Stimulated activated CD4-positive, alpha-beta T cell treated with anti-CD3 and anti-CD28 coated beads, Interleukin-1b, Interleukin-23, amount 100 ng/mL, for 48 hours (primary cell): ENCODE data around the gene GARIN5B.
A peak's percentile ranks its signal among the peaks of the same experiment; 100 is the strongest.

Experiments used
- DNase-seq: peaks from one replicate; pipeline ENCODE4 v3.0.0-alpha.2; 2020

Gene GARIN5B

DNA sequence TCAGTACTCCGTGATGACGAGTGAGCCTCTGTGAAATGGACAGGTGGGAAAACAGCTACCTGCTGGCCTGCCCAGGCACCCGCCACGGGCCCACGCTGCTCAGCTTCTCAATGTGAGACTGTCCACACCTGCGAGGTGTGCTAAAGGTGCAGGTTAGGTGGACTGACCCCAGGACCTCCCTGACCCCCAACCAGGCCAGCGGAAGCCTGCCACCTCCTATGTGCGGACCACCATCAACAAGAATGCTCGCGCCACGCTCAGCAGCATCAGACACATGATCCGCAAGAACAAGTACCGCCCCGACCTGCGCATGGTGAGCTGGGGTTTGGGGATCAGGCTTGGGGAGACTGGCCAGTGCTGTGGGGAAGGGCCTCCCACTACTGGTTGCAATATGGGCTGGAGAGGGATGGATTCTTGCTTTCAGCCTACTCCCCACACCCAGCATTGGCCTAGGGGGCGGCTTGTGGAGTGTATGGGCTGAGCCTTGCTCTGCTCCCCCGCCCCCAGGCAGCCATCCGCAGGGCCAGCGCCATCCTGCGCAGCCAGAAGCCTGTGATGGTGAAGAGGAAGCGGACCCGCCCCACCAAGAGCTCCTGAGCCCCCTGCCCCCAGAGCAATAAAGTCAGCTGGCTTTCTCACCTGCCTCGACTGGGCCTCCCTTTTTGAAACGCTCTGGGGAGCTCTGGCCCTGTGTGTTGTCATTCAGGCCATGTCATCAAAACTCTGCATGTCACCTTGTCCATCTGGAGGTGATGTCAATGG lies 24.9 kb upstream of the GARIN5B start:
- DNase-seq, result no peak

DNA sequence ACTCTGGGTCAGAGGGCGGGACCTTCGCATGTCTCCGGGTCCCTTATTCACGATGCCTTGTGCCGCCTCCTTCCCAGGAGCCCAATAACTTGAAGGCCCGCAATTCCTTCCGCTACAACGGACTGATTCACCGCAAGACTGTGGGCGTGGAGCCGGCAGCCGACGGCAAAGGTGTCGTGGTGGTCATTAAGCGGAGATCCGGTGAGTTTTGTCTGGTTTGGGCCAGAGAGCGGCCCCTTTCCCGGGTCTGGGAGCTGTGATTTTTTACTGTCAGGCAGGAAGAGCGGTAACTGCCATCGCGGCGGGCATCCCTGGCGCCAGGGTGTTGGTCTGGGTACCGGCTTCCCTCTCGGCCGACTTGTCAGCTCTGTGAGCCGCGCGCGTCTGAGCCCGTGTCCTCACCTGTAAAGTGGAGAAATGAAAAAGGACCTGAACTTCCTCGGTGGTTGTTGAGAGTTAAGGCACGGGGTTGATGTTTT lies 23.5 kb upstream of the GARIN5B start:
- no peak for DNase-seq

DNA sequence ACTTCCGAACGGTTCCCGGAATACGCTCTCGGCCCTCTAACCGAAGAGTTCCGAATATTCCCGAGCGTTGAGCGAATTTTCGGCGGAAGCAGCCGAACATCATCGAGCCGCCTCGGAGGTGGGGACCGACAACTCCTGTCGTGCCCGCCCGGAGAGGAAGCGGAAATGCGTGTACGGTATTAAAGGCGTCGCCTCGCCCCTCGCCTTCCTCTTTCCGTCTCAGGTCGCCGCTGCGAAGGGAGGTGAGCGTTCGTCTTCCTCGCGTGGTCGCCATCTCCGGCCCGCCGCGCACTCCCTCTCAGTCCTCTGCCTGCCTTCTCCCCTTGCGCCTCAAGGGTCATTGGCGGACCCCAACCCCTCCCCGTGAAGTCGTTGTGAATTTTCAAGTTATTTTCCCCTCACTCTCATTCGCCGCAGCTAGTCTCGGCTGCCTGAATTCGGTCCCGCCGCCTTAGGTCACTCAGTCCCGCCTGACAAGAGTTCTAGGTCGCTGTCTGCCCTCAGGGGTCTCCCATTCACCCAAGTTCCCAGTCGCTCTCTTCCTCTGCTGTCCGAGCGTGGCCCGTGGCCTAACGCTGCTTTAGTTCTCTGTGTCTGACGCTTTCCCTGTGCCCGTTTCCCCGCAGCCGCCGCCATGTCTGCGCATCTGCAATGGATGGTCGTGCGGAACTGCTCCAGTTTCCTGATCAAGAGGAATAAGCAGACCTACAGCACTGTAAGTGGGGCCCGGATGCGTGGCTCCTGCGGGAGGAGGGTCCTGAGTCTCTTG lies 22.8 kb upstream of the GARIN5B start, which contains the start of gene RPL28:
TSS of gene RPL28 (plus strand) at position 209 of the 769 bp plus-strand sequence. CDS start at position 635, 426 bp downstream.
- DNase-seq, result peak; percentile 98

DNA sequence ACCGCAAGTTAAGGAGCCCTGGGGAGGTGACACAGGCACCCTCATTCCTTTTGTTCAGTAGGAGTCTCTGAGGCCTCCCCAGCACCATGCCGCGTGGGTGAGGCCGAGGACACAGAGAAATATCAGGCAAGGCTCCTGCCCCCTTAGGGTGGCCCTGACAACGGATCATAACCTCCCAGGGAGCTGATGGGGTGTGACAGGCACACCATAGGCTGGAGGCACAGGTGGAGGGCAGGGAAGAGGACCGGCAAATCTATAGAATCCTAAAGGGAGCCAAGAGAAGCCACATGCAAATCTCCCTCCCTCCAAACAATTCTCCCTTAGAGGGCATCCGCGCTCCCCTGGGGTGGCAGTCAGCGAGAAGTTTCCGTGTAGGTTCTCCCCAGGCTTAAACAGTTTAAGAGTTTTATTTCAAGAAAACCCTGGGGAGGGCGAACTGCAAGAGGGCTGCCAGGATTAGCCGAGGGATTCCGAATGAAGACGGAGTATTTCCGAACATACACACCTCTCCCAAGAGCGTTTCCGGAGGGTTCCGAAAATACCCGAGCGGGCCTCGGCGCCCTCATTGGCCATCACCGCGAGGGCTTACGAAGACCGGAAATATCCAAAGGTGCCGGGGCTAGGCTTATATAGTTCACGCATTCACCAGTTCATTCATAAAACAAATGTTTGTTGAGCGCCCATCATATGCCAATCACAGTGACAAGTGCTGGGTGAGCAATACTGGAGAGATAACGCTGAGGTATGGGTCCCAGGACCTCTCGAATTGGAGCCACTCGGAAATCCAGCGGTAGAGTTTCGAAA lies 22.1 kb upstream of the GARIN5B start:
- peak; percentile 95 for DNase-seq

DNA sequence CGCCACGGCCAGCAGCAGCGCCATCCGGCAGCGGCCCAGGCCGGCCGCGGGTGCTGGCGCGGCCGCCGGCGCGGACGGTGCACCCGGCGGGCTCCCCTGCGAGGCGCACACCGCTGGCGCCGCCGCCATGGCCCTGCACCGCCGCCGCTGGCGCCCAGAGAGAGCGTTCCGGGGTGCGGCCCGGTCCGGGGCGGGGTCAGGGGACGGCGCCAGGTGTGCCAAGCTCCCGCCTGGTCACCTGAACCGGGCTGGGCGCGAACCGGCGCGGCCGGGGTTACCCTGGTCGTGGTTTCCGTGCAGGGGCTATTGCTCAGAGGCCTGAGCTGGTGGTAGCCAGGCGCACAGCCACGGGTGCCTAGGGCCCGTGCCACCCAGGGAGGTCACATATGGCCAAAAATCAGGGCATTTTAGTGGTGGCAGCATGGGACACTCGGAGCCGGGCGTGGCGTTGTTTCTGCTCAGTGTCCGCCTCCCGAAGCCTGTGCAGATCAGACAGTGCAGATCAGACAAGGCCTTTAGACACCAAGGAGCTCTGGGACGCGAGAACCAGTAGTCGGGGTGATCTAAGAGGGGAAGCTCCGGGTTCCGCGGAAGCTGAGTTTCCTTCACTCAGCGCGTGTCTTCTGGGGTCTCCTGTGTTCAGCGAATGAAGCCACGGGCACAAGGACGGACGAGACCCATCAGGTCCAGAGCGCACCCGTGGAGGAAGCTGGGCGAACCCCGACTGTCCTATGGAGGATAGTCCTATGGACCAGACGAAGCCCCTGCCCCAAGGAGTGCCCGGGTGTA lies 21.3 kb upstream of the GARIN5B start, which contains the start of gene TMEM238:
TSS of gene TMEM238 (minus strand) at position 162 of the 789 bp plus-strand sequence. CDS start at position 129, 33 bp downstream.
- peak; percentile 31 for DNase-seq

DNA sequence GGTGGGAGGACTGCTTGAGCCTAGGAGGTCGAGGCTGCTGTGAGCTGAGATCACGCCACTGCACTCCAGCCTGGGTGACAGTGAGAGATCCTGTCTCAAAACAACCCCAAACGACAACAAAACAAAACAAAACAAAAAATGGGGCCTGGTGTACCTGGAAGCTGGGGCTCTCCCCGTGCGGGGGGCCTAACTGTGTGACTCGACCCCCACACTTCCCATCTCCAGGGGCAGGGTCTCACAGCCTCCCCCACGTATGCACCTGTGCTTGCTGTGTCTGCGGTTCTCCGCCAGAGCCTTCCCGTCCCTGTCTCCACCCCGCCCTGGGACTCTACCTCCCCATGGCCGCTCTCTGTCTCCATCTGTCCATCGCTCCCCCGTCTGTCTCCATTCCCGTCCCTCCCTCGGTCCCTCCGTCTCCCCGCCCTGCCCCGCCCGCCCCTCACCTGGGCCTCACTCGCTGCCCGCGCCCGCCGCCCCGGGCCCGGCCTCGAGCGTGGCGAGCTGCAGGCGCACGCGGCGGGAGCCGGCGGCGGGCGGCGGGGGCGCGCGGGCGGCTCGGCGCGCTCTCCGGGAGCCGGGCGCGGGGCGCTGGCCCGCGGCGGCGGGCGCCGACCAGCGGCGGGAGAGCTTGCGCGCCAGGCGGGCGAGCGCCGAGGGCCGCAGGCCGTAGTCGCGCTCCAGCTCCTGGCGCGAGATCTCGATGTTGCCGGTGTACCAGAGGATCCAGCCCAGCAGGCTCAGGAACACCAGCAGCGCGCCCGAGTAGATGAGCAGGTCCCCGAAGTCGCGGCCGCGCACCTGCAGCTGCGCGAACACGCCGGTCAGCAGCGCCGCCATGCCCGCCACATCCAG lies 20.4 kb upstream of the GARIN5B start:
- DNase-seq, result peak; percentile 67

DNA sequence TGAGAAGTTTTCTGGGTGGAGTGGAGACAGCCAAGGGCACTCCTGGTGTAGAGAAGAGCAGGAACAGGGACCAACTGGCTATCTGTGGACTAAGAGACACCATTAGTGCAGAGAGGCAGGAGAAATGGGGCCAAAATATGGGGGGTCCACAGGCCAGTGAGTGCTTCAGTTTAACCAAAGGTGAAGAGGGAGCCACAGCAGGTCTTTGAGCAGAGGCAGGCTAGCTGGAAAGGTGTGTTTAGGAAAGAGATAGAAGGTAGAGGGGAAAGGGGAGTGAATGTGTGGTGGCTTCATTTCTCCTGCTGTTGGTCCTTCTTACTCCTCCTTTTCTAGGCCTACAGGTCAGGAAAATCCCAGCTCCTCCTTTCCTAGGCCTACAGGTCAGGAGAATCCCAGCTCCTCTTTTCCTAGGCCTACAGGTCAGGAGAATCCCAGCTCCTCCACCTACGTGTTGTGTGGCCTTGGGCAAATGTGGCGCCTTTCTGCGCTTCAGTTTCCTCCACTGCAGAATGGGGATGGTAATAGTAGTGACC lies 19.5 kb upstream of the GARIN5B start:
- no peak for DNase-seq

DNA sequence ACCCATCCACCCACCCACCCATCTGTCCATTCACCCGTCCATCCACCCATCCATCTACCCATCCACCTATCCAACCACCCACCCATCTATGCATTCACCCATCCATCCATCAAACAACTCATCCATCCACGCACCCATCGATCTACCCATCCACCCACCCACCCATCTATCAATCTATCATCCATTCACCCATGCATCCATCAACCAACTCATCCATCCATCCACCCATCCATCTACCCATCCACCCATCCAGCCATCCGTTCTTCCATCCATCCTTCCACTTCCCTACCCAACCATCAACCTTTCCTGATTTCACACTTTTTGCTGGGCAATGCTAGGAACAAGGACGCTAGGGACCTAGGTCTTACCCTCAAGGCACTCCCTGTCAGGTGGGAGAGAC lies 19.0 kb upstream of the GARIN5B start:
- DNase-seq, result no peak

DNA sequence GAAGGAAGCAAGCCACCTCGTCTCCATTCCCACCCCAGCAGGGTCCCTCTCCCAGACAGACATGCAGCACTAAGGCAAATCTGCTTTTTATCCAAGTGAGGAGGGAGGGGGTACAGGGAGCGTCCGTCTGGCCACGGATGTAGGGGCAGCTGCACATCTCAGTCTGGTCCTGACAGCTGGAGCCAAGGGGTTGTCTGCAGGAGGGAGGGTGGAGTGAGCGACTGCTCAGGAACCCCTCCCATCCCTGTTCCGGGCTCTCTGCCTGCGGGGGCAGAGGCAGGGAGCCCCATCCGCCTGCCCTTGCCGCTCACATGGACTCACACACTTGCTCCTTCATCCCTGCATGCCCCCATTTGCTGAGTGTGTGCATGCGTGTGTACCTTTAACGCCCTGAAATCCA lies 16.1 kb upstream of the GARIN5B start:
- DNase-seq, result no peak

DNA sequence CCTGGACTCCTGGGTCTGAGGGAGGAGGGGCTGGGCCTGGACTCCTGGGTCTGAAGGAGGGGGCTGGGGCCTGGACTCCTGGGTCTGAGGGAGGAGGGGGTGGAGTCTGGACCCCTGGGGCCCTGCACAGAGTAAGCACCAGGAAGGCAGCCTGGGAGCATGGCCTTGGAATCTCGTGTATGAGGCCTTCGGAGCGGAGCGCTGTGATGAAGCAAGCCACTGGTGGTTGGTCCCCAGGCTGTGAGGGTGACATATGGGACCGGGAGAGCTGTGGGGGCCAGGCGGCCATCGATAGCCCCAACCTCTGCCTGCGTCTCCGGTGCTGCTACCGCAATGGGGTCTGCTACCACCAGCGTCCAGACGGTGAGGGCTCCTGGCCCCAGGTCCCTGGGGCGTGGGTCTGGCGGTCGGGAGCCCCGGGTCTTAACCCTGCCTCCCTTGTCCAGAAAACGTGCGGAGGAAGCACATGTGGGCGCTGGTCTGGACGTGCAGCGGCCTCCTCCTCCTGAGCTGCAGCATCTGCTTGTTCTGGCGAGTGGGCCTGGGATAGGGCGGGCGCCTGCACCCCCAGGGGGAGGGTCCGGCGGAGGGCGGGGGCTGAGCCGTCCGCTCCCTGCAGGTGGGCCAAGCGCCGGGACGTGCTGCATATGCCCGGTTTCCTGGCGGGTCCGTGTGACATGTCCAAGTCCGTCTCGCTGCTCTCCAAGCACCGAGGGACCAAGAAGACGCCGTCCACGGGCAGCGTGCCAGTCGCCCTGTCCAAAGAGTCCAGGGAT lies 14.5 kb upstream of the GARIN5B start:
- DNase-seq, result no peak

DNA sequence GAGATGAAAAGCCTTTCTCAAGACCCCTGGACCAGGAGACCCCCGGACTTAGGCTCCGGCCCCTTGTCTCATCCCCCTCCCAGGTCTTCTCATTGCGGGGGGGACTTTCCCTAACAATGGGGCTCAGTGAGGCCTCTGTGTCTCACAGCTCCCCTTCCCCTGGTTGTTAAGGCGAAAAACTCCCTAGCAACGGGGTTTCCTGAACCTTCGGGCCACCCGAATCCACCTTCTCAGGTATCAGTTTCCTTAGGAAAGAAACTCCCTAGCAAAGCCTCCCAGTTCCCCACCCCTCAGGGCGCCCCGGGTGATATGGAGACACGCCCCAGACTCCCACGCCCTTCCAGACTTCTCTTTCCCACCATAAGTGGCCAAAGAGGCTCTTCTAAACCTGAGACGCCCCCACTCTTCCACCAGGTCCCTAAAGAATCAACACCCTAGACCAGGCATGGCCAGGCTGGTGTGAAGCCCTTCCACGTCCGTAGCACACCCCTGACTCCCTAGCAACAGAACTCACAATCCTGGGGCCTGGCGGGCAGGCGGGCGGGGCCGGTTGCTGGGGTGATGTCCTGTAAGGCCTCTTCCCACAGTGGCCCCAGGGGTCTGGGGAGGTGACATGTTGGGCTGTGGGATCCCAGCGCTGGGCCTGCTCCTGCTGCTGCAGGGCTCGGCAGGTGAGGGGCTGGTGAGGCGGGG lies 13.3 kb upstream of the GARIN5B start, which contains the start of gene TMEM190:
TSS of gene TMEM190 (plus strand) at position 586 of the 693 bp plus-strand sequence. CDS start at position 614, 28 bp downstream.
- DNase-seq, result no peak

DNA sequence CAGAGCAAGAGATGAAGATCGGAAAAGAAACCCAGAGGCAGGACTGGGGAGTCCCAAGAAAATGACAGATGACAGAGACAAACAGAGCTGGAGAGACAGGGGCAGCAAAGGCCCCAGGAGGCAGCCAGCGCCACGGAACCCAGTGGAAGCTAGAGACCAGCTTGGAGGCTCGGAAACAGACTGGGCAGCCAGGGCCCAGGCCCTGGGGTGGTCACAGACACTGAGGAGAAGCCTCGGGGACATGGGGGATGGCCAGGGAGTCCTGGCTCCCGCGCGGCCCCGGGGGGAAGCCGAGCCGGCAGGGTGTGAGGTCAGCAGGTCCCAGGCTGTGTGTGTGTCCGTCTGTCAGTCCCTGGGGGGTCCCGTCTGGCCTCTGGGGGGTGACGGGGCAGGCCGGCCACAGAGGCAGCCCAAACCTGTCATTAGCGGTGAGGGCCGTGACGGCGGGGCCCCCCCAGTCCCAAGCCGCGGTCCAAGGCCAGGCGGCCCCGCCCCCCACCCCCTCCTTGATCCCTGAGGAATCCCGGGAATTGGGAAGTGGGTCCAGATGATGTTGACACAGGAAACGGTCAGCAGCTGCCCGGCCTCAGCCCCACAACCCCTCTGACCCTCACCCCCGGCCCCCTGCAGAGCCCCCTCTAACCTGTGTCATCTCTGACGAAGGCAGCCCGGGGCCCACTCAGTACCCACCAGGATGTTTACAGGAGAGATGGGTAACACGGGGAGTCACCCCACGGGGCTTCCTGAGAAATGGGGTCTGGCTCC lies 11.1 kb upstream of the GARIN5B start:
- DNase-seq, result no peak

DNA sequence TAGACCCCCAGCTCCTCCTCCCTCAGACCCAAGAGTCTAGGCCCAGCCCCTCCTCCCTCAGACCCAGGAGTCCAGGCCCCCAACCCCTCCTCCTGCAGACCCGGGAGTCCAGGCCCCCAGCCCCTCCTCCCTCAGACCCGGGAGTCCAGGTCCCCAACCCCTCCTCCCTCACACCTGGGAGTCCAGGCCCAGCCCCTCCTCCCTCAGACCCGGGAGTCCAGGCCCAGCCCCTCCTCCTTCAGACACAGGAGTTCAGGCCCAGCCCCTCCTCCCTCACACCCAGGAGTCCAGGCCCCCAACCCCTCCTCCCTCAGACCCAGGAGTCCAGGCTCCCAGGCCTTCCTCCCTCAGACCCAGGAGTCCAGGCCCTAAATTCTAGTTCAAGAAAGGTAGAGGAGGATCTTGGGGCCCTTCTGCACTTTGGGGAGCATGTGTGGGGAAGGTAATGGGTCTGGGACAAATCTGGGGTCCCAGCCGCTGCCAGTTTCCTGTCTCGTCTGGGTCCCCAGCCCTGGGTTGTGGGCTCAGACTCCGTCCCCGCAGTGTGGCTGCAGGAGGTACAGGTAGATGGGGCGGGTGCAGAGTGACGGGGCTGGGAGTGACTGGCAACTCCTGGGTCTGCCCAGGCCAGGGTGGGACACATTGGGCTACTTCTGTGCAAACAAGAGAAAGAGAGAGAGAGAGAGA lies 10.4 kb upstream of the GARIN5B start:
- no peak for DNase-seq

DNA sequence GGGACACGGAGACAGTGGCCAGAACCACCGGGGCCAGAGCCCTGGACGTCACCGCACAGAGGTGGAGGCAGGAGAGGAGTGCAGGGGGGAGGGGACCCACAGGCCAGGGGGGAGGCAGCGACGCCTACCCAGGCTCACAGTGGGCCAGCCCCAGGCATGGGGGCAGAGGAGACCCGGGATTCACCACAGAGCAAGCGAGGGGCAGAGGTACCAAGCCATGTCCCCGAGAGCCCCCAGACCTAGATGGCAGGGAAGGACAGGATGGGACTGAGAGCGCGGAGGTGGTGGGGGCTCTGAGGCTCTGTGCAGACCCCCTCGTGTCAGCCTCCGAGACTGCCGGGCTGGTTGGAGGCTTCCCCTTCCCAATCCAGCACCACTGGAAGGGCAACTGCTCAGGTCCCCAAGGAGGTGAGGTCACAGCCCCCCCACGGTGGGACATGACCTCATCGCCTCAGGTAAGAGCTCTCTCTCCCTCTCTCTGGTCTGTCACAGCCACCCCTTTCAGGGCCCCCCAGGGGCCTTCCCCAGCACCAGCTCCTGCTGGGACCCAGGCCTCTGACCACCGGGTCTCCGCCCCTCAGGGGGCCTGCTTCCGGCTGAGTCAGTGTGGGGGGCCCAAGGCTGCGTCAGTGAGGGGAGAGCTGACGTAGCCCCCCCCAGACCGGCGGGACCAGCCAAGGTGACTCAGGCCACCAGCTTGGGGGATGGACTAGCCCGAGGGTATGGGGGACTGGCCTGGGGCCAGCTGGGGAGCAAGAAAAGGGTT lies 9.4 kb upstream of the GARIN5B start:
- DNase-seq, result peak; percentile 28

DNA sequence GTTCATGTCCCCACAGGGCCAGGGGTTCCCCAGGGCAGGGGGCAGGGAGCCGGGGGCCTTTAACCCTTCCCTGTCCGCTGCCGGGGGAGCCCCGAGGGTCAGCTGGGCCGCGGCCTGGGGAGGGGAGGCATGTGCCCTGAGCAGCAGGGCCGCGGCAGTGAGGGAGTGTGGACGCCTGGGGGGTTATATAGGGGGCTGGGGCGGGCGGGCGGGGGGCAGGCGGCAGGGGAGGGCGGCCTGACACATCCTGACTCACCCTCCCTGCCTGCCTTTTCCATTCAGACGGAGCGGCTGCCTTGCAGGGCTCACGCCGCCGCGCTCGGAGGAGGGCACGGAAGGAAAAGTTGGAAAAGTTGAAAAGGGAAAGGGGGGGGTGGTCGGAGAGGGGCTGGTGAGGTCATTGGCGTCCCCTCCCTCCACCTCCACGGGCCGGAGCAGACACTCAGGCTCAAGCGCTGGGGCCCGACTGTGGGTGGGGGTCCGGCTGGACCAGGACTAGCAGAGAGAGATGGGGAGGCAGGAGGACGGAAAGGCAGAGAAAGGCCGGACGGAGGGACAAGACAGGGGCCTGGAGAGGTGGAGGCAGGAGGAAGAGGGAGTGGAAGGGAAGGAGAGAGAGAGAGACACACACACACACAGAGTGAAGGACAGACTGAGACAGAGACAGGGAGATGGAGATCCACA lies 7.4 kb upstream of the GARIN5B start, which contains the start of gene IL11:
TSS of gene IL11 (minus strand) at position 159 of the 684 bp plus-strand sequence. CDS start at position 6, 153 bp downstream.
- no peak for DNase-seq

DNA sequence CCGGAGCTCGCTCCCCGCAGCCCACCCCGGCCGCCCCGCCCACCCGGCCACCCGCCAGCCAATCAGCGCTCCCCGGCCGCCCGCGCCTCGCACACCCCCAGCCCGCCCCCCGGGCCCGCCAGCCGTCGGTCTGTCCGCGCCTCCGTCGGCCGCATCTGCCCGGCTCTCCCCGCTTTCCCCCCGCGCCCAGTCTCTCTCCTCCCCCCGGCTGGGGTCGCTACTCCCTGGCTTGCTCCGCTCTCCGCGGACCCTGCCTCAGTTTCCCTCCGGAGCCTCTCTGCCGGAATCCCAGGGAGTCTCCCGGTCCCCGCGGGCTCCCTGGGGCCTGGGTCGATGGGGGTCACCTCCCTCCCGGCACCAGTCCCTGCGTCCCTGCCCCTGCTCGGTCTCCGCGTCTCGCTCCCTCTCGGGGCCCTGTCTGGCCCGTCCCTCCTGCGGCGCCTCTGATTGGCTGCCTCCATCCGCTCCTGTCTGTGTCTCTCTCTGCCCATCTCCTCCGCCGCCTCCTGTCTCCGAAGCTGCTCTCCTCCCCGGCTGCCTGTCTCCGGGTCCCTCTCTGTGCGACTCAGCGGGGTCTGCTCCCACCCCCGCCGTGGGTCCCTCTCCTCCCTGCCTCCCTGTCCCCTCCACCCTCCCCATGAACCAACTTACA lies 6.7 kb upstream of the GARIN5B start:
- peak; percentile 41 for DNase-seq
